ENCODE data around the gene WDR43. TPM values are rescaled to one million over a fixed set of nuclear protein-coding genes. Genes with fewer than 3 reads are reported as not detected.

The WDR43 gene, protein sequence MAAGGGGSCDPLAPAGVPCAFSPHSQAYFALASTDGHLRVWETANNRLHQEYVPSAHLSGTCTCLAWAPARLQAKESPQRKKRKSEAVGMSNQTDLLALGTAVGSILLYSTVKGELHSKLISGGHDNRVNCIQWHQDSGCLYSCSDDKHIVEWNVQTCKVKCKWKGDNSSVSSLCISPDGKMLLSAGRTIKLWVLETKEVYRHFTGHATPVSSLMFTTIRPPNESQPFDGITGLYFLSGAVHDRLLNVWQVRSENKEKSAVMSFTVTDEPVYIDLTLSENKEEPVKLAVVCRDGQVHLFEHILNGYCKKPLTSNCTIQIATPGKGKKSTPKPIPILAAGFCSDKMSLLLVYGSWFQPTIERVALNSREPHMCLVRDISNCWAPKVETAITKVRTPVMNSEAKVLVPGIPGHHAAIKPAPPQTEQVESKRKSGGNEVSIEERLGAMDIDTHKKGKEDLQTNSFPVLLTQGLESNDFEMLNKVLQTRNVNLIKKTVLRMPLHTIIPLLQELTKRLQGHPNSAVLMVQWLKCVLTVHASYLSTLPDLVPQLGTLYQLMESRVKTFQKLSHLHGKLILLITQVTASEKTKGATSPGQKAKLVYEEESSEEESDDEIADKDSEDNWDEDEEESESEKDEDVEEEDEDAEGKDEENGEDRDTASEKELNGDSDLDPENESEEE
- 52.6 TPM for total RNA-seq

GRCh38 chr2:28894470-28895188 lies at the start of gene WDR43:
Gene WDR43 (plus strand): TSS chr2:28894667. CDS start chr2:28894699, 32 bp downstream.

GRCh38 chr2:28870146-28870891 lies 24.1 kb upstream of the WDR43 start, which contains the start of gene TRMT61B:
Gene TRMT61B (minus strand): TSS chr2:28870309. CDS start chr2:28870277, 32 bp downstream.

GRCh38 chr2:28981016-28981441 lies 86.6 kb downstream of the WDR43 start, which contains the start of gene TOGARAM2:
Gene TOGARAM2 (plus strand): TSS chr2:28981298. CDS start chr2:28994835, 13,537 bp downstream.

Small RNA genes lying within 50 kb of the gene (small RNA-seq; reads per million reads assigned to genes)
- gene RF00019 (ENCODE audit: low replicate concordance) (not detected), gene SNORD53 (ENCODE audit: low replicate concordance) (14.1 reads per million, percentile 91 among the genes with 10 or more reads in this experiment), gene SNORD53B (ENCODE audit: low replicate concordance) (2,258 reads per million, percentile 99 among the genes with 10 or more reads in this experiment), gene SNORD92 (ENCODE audit: low replicate concordance) (674 reads per million, percentile 98 among the genes with 10 or more reads in this experiment)

Other genes starting within 250 kb of the WDR43 start
- 225 TPM for gene PPP1CB, start 142.8 kb upstream of the WDR43 start, total RNA-seq
- gene SPDYA, start 83.8 kb upstream of the WDR43 start, total RNA-seq: 5.0 TPM
- gene TRMT61B, start 24.4 kb upstream of the WDR43 start, total RNA-seq: 29.7 TPM
- under 0.01 TPM for gene TOGARAM2, start 86.6 kb downstream of the WDR43 start, total RNA-seq
- gene PCARE, start 179.9 kb downstream of the WDR43 start, total RNA-seq: not detected
- 51.3 TPM for gene CLIP4, start 220.7 kb downstream of the WDR43 start, total RNA-seq

Data from parietal lobe (tissue), 2 donors.